Spleen (tissue), 13 donors: ENCODE results near the gene MYH2. TPM values are rescaled to one million over a fixed set of nuclear protein-coding genes. Genes with fewer than 3 reads are reported as not detected.

Experiments used
- DNase-seq: peaks from one replicate; pipeline ENCODE4 v3.0.0-alpha.2; 2020
- H3K27ac ChIP-seq, 8 donors: fragments of 200-600 bp; sonication (generic) in 7 of 8; 1 replicate in 4 of 8; 2 replicates in 4 of 8; pipeline versions ENCODE4 v1.5.0 to v1.8.0; 2016 to 2021; ENCODE audit warnings: inconsistent platforms in 4 of 8, mild to moderate bottlenecking in 4 of 8, moderate library complexity in 1 of 8
- H3K27me3 ChIP-seq, 7 donors: fragments of 200-600 bp; sonication (generic) in 6 of 7; replicated peaks in 1 of 7; 1 replicate in 4 of 7; 2 replicates in 3 of 7; pipeline versions ENCODE4 v1.5.0 to v1.8.0; 2016 to 2021; ENCODE audit warnings: inconsistent platforms in 3 of 7, mild to moderate bottlenecking in 1 of 7
- H3K36me3 ChIP-seq, 6 donors: fragments of 200-600 bp; sonication (generic) in 5 of 6; 1 replicate in 4 of 6; 2 replicates in 2 of 6; pipeline versions ENCODE4 v1.5.0 to v1.8.0; 2016 to 2021; ENCODE audit warnings: inconsistent platforms in 2 of 6
- H3K4me1 ChIP-seq, 6 donors: fragments of 200-600 bp; sonication (generic) in 5 of 6; 1 replicate in 3 of 6; 2 replicates in 3 of 6; pipeline versions ENCODE4 v1.5.0 to v1.8.0; 2016 to 2021; ENCODE audit warnings: inconsistent platforms in 3 of 6
- H3K4me3 ChIP-seq, 8 donors: fragments of 200-600 bp; sonication (generic) in 7 of 8; 1 replicate in 4 of 8; 2 replicates in 4 of 8; pipeline versions ENCODE4 v1.5.0 to v1.8.0; 2016 to 2021; ENCODE audit warnings: inconsistent platforms in 4 of 8, mild to moderate bottlenecking in 4 of 8, moderate library complexity in 2 of 8
- H3K9me3 ChIP-seq, 8 donors: fragments of 200-600 bp; sonication (generic) in 7 of 8; 1 replicate in 4 of 8; 2 replicates in 4 of 8; pipeline versions ENCODE4 v1.5.0 to v1.8.0; 2016 to 2021; ENCODE audit warnings: inconsistent platforms in 4 of 8
- POLR2A ChIP-seq, 3 donors: fragments of 450-650 bp; IDR thresholded peaks; one replicate each; pipeline ENCODE4 v1.5.1; 2017; ENCODE audit warnings: antibody characterized with exemption in 3 of 3, mild to moderate bottlenecking in 1 of 3
- POLR2AphosphoS5 ChIP-seq, 3 donors: sonication (generic); formaldehyde crosslinking; IDR thresholded peaks; one replicate each; pipeline ENCODE4 v1.5.1; 2017; ENCODE audit warnings: antibody characterized with exemption in 3 of 3
- WGBS, 5 donors: extraction: QIAGEN DNeasy Blood & Tissue Kit in 3 of 5; methylation state at CpG; one replicate each; pipeline versions ENCODE4 v1.1.5 to v1.1.7; 2013 to 2018; 5-methylcytosine and 5-hydroxymethylcytosine counted together
- intact Hi-C: fragments of 100-400 bp; cut with DNase I; formaldehyde crosslinking; loops from one replicate; pipeline ENCODE4 v1.15.0; 2023; ENCODE audit warnings: low total_unique reads
- long read RNA-seq, 2 donors: transcript quantifications; one replicate each; lab custom pipeline, GENCODE V29; 2026
- polyA plus RNA-seq, 3 donors: library from polyadenylated mRNA; stranded (reverse); fragments of 200-250 nt; gene quantifications; one replicate each; pipeline ENCODE4 v1.2.1, GENCODE V29; 2013
- total RNA-seq, 7 donors: library from RNA; depleted of rRNA in 3 of 7; stranded (reverse); fragments of >200 nt in 3 of 7; fragmentation: NEBNext Ultra II Directional in 4 of 7; extraction: Animal tissue kit (Norgen Biotek cat#: 25700) in 4 of 7; gene quantifications; one replicate each; pipeline versions ENCODE4 v1.1.0 to v1.2.1, GENCODE V29; 2016 to 2021
- TF ChIP-seq, protein P1 (sequence below), 11 experiments: fragments of 200-600 bp in 7 of 11; fragments of 450-650 bp in 4 of 11; sonication (generic) in 4 of 11; IDR thresholded peaks in 8 of 11; conservative IDR thresholded peaks in 3 of 11; 1 replicate in 7 of 11; 2 replicates in 4 of 11; pipeline versions ENCODE4 v1.4.0 to v1.8.0; 2016 to 2021; ENCODE audit warnings: antibody characterized with exemption in 11 of 11, inconsistent platforms in 4 of 11, mild to moderate bottlenecking in 1 of 11
- donor health status: healthy with polysubstance abuse.
- donor health status: DM: no; HTN: no; CAD: no; lungs with moderate emphysema.
- donor health status: DM: no; HTN: no; CAD: no.
- donor health status: Bipolar disorder and iron deficiency.
- donor health status: healthy.
- donor health status: DM: no; HTN: no; CAD: no.
- donor health status: DM: yes; HTN: yes; CAD: no.

Gene MYH2
- total RNA-seq (not detected), polyA plus RNA-seq (under 1 TPM in 2 of 3 donors, not detected in 1; 0.03 to 0.11 TPM)
- long read RNA-seq, donor 1, result 0 reads
- long read RNA-seq, donor 2, result 0 reads

DNA sequence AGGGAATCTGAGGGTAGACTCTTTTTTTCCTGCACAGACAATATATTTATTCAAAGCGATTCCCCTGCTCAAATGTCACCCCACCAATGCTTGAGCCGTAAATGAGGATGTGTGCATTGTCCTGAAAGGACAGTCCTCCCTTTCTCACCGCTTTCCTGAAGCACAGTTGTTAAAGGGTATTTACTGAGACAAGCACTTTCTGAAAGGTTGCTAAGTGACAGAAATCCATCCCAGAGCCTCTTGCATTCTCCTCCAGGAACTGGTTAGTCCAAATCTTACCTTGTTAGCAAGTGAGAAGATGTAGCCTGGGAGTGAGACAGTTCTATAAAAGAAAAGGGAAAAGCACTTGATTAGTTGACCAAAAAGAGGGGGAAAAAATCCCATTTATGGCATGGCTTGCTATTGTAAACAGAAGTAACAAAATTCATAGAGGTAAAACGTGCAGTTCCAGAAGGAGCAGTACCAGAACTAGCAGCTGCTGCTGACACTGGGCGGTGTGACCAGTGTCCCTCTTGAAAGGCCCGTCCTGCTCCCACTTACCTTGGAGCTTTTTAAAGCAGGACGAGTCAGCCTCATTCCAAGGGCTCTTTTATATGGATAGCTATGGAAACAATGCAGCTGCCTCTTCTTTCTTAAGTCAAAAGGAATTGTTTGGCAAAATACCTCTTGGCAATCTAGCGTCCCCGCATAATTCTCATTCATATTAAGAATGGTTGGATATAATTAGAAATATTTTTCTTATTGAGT, at the start of gene MYH2:
TSS of gene MYH2 (minus strand) at position 563 of the 747 bp plus-strand sequence. CDS start 1,738 bp downstream, outside the sequence.
- intact Hi-C loops, result no loop called here
- no peak within 1 kb of the TSS for H3K27ac ChIP-seq
- 57 to 66% (median 61%) methylated on average over 9 of the region's 9 CpGs for WGBS, 5 donors
- DNase-seq, result no peak
- H3K4me3 ChIP-seq, result no peak within 1 kb of the TSS
- TF ChIP-seq, protein P1, sequence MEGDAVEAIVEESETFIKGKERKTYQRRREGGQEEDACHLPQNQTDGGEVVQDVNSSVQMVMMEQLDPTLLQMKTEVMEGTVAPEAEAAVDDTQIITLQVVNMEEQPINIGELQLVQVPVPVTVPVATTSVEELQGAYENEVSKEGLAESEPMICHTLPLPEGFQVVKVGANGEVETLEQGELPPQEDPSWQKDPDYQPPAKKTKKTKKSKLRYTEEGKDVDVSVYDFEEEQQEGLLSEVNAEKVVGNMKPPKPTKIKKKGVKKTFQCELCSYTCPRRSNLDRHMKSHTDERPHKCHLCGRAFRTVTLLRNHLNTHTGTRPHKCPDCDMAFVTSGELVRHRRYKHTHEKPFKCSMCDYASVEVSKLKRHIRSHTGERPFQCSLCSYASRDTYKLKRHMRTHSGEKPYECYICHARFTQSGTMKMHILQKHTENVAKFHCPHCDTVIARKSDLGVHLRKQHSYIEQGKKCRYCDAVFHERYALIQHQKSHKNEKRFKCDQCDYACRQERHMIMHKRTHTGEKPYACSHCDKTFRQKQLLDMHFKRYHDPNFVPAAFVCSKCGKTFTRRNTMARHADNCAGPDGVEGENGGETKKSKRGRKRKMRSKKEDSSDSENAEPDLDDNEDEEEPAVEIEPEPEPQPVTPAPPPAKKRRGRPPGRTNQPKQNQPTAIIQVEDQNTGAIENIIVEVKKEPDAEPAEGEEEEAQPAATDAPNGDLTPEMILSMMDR (IDR thresholded peaks at IDR 0.05 in 8 of 11, conservative IDR thresholded peaks at IDR 0.05 in 3 of 11), result no peak
- no peak for TF ChIP-seq POLR2AphosphoS5 (IDR thresholded peaks at IDR 0.05)
- no peak for TF ChIP-seq POLR2A (IDR thresholded peaks at IDR 0.05)
- no peaks in the 10 kb centered on the region for H3K4me1 ChIP-seq
- H3K27me3 ChIP-seq, result peaks cover 0 to 29% (median 0%) of the 10 kb centered on the region in 7 donors
- H3K9me3 ChIP-seq, result no peaks in the 10 kb centered on the region
- H3K36me3 ChIP-seq, result no peaks in the 10 kb centered on the region

DNA sequence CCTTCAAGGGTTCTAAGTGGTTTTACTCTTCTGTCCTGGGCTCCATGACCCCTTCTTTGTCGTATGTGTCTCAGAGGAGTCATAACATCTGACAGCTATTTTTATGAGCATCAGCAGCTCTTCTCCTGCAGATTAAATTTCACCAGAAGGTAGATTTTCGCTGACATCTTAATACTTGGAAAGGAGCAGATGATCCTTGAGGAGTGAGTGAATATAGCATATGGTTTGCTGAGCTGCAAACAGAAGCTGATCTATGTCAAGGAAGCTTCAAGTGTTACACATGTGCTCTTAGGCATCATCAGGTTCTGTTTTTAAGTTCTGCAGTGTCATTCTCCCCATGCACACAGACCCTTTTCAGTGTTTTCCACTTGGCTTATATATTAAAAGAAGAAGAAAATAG, 49.2 kb upstream of the MYH2 start:
- no peak for DNase-seq
- H3K36me3 ChIP-seq, result no peaks in the 10 kb centered on the region
- H3K4me3 ChIP-seq, result no peak overlapping the region
- intact Hi-C loops, result no loop called here
- H3K27ac ChIP-seq, result no peak overlapping the region
- TF ChIP-seq POLR2A (IDR thresholded peaks at IDR 0.05), result no peak
- TF ChIP-seq, protein P1 (IDR thresholded peaks at IDR 0.05 in 8 of 11, conservative IDR thresholded peaks at IDR 0.05 in 3 of 11), result no peak
- TF ChIP-seq POLR2AphosphoS5 (IDR thresholded peaks at IDR 0.05), result no peak
- H3K27me3 ChIP-seq, result peaks cover 0 to 17% (median 0%) of the 10 kb centered on the region in 7 donors
- H3K4me1 ChIP-seq, result no peaks in the 10 kb centered on the region
- 73 to 86% (median 81%) methylated on average over 2 of the region's 2 CpGs for WGBS, 5 donors
- H3K9me3 ChIP-seq, result no peaks in the 10 kb centered on the region

DNA sequence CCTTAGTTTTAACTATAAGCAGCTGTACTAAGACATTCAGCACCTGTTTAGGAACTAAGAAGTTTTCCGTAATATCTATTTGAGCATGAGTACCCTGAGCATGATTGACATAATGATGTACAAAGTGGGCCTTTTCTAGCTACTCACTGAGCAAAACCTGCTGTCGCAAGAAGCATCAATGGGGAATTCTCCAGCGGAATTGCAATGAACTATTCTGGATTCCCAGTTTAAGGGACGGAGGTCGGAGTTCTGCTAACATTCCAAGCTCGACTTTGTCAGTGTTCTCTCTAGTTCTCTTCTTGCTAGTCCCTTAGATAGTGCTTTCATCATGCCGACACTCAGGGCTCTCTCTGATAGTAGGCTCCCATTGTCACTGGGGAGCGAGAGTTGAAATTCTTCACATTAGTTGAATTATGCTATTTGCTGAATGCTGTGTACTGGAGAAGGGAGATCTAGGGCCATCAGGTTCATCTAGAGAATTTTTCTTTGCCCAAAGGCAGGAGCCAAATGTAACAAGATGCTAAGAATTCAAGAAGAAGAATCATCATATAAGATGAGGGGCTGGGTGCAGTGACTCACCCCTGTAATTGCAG, 40.2 kb upstream of the MYH2 start:
- no peak for DNase-seq
- intact Hi-C loops, result no loop called here
- TF ChIP-seq POLR2AphosphoS5 (IDR thresholded peaks at IDR 0.05), result no peak
- TF ChIP-seq POLR2A (IDR thresholded peaks at IDR 0.05), result no peak
- TF ChIP-seq, protein P1 (IDR thresholded peaks at IDR 0.05 in 8 of 11, conservative IDR thresholded peaks at IDR 0.05 in 3 of 11), result no peak
- 90 to 92% (median 91%) methylated on average over 8 of the region's 8 CpGs for WGBS, 5 donors
- Histone ChIP-seq H3K9me3 (no peaks in the 10 kb centered on the region), H3K36me3 (no peaks in the 10 kb centered on the region), H3K27ac (no peak overlapping the region), H3K27me3 (peaks cover 0 to 23% (median 0%) of the 10 kb centered on the region in 7 donors), H3K4me3 (no peak overlapping the region), H3K4me1 (no peaks in the 10 kb centered on the region)

DNA sequence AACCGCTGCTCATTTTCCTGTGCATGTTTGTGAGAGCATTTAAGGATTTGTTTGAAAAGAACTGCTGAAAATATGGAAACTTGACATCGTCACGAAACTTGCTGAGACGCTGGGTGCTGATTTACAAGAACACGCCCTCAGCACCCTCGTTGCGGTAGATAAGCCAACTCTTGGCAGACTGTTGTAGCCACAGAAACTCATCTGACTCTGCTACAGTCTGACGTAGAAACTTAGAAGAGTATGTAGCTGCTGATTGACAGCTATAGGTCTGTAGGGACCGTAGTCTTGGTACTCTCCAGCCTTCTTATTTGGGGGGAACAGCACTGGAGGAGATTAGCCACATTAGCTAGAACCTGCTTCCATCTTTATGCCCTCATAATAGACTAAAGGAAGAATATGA, 36.1 kb upstream of the MYH2 start:
- H3K27ac ChIP-seq, result no peak overlapping the region
- intact Hi-C loops, result no loop called here
- no peaks in the 10 kb centered on the region for H3K36me3 ChIP-seq
- H3K9me3 ChIP-seq, result no peaks in the 10 kb centered on the region
- no peaks in the 10 kb centered on the region for H3K4me1 ChIP-seq
- H3K27me3 ChIP-seq, result peaks cover 0 to 19% (median 0%) of the 10 kb centered on the region in 7 donors
- 85 to 91% (median 88%) methylated on average over 9 of the region's 9 CpGs for WGBS, 5 donors
- TF ChIP-seq POLR2A (IDR thresholded peaks at IDR 0.05), result no peak
- TF ChIP-seq, protein P1 (IDR thresholded peaks at IDR 0.05 in 8 of 11, conservative IDR thresholded peaks at IDR 0.05 in 3 of 11), result no peak
- TF ChIP-seq POLR2AphosphoS5 (IDR thresholded peaks at IDR 0.05), result no peak
- H3K4me3 ChIP-seq, result no peak overlapping the region
- DNase-seq, result no peak
